H1 (cell line): Measurements from ENCODE around the gene RGS16. TPM values are rescaled to one million over a fixed set of nuclear protein-coding genes. Genes with fewer than 3 reads are reported as not detected.

ENCODE experiments used
- CTCF ChIA-PET: fragments of 300-600 bp; sonication (Branson Sonifier 250); formaldehyde crosslinking; loops from one replicate; lab custom pipeline; 2021; ENCODE audit not compliant: partially characterized antibody; lab: Charles Lee
- POLR2A ChIA-PET: fragments of 300-600 bp; sonication (Branson Sonifier 250); formaldehyde crosslinking; loops from one replicate; lab custom pipeline; 2021; ENCODE audit warnings: inconsistent platforms; ENCODE audit not compliant: partially characterized antibody; lab: Charles Lee
- DNase-seq, 2 experiments: peaks; one replicate each; pipeline versions ENCODE4 v3.0.0 to v3.0.0-alpha.2; 2010 to 2022; ENCODE audit warnings: low spot score in 2 of 2, low read depth in 1 of 2, mixed read lengths in 1 of 2
- FAIRE-seq: peaks from 2 replicates; lab custom pipeline; 2011; peaks lifted over from hg19 to GRCh38; lab: Jason Lieb, UNC
- H2AFZ ChIP-seq: 2 replicates; pipeline ENCODE4 v1.8.1; 2012; ENCODE audit warnings: low read length, inconsistent platforms
- H2AK5ac ChIP-seq: 2 replicates; pipeline ENCODE4 v1.6.1; 2013; ENCODE audit warnings: low read depth, low read length
- H2BK120ac ChIP-seq: replicated peaks from 2 replicates; pipeline ENCODE3; 2013; ENCODE audit warnings: low read depth, low read length, inconsistent platforms
- H2BK12ac ChIP-seq: 2 replicates; pipeline ENCODE4 v1.6.1; 2013; ENCODE audit warnings: low read depth, low read length
- H2BK15ac ChIP-seq: 2 replicates; pipeline ENCODE4 v1.6.1; 2013; ENCODE audit warnings: low read length
- H2BK20ac ChIP-seq: 2 replicates; pipeline ENCODE4 v1.6.1; 2013; ENCODE audit warnings: low read length
- H2BK5ac ChIP-seq: 2 replicates; pipeline ENCODE4 v1.6.1; 2013; ENCODE audit warnings: low read depth, low read length
- H3K14ac ChIP-seq: 2 replicates; pipeline ENCODE4 v1.6.1; 2013; ENCODE audit warnings: inconsistent platforms; ENCODE audit not compliant: insufficient read length
- H3K18ac ChIP-seq: 2 replicates; pipeline ENCODE4 v1.6.1; 2013; ENCODE audit warnings: low read length; ENCODE audit errors: extremely low read depth
- H3K23ac ChIP-seq: 2 replicates; pipeline ENCODE4 v1.6.1; 2013; ENCODE audit warnings: inconsistent platforms; ENCODE audit not compliant: insufficient read length
- H3K23me2 ChIP-seq: 2 replicates; pipeline ENCODE4 v1.6.1; 2013; ENCODE audit warnings: low read depth, low read length
- H3K27ac ChIP-seq: 2 replicates; pipeline ENCODE4 v1.6.1; 2011; ENCODE audit warnings: low read depth, low read length, inconsistent platforms
- H3K27me3 ChIP-seq, 4 experiments: replicated peaks in 1 of 4; 1 replicate in 1 of 4; 2 replicates in 3 of 4; pipeline versions ENCODE4 v1.6.1 to v1.8.1; 2011 to 2013; ENCODE audit warnings: low read length in 3 of 4, mild to moderate bottlenecking in 3 of 4, inconsistent platforms in 2 of 4, mixed read lengths in 2 of 4, moderate library complexity in 1 of 4; ENCODE audit not compliant: control insufficient read depth in 3 of 4, insufficient read depth in 3 of 4; ENCODE audit errors: extremely low read depth in 1 of 4
- H3K36me3 ChIP-seq, 4 experiments: 2 replicates each; pipeline versions ENCODE4 v1.6.1 to v1.8.1; 2011 to 2013; ENCODE audit warnings: mild to moderate bottlenecking in 4 of 4, low read length in 3 of 4, moderate library complexity in 2 of 4, control low read depth in 1 of 4, inconsistent platforms in 1 of 4; ENCODE audit not compliant: insufficient read depth in 4 of 4, control insufficient read depth in 2 of 4
- H3K4ac ChIP-seq: replicated peaks from 2 replicates; pipeline ENCODE3; 2013; ENCODE audit warnings: low read length, low read depth, mixed read lengths, inconsistent platforms; ENCODE audit not compliant: insufficient read length
- H3K4me1 ChIP-seq, 4 experiments: replicated peaks in 1 of 4; 1 replicate in 1 of 4; 2 replicates in 3 of 4; pipeline versions ENCODE4 v1.6.1 to v1.8.1; 2011 to 2013; ENCODE audit warnings: low read length in 3 of 4, inconsistent platforms in 2 of 4, mixed read lengths in 1 of 4; ENCODE audit not compliant: insufficient read depth in 4 of 4, control insufficient read depth in 3 of 4
- H3K4me2 ChIP-seq, 2 experiments: 2 replicates each; pipeline versions ENCODE4 v1.6.1 to v1.8.1; 2011 to 2013; ENCODE audit warnings: low read depth in 2 of 2, low read length in 2 of 2, control low read depth in 1 of 2, inconsistent platforms in 1 of 2, mild to moderate bottlenecking in 1 of 2; ENCODE audit not compliant: insufficient read depth in 1 of 2
- H3K4me3 ChIP-seq, 4 experiments: fragments of 200-600, 300-600 bp in 1 of 4; sonication (generic), shearing (Covaris generic), sonication (Bioruptor Twin) in 1 of 4; 2 replicates each; pipeline versions ENCODE4 v1.5.1 to v1.8.1; 2011 to 2016; ENCODE audit warnings: low read length in 4 of 4, low read depth in 3 of 4, control low read depth in 2 of 4, inconsistent platforms in 2 of 4, mild to moderate bottlenecking in 2 of 4, mixed read lengths in 1 of 4, moderate library complexity in 1 of 4; ENCODE audit not compliant: insufficient read depth in 2 of 4; ENCODE audit errors: extremely low read depth in 1 of 4
- H3K56ac ChIP-seq: replicated peaks from 2 replicates; pipeline ENCODE3; 2013; ENCODE audit warnings: low read depth, mild to moderate bottlenecking, mixed read lengths, low read length, inconsistent platforms; ENCODE audit not compliant: insufficient read length
- H3K79me1 ChIP-seq: 2 replicates; pipeline ENCODE4 v1.6.1; 2013; ENCODE audit warnings: low read depth, low read length, control low read depth
- H3K79me2 ChIP-seq, 2 experiments: 2 replicates each; pipeline versions ENCODE4 v1.6.1 to v1.8.1; 2012 to 2013; ENCODE audit warnings: low read length in 2 of 2, mild to moderate bottlenecking in 2 of 2, inconsistent platforms in 1 of 2; ENCODE audit not compliant: insufficient read depth in 2 of 2, control insufficient read depth in 1 of 2
- H3K9ac ChIP-seq, 4 experiments: replicated peaks in 1 of 4; 1 replicate in 1 of 4; 2 replicates in 3 of 4; pipeline versions ENCODE4 v1.6.1 to v1.8.1; 2011 to 2013; ENCODE audit warnings: low read depth in 3 of 4, low read length in 3 of 4, control low read depth in 2 of 4, mild to moderate bottlenecking in 2 of 4, moderate library complexity in 2 of 4, inconsistent platforms in 1 of 4; ENCODE audit errors: extremely low read depth in 1 of 4
- H3K9me3 ChIP-seq, 2 experiments: 2 replicates each; pipeline versions ENCODE4 v1.6.1 to v1.8.1; 2012 to 2013; ENCODE audit warnings: mild to moderate bottlenecking in 2 of 2, moderate library complexity in 2 of 2, control low read depth in 1 of 2, inconsistent platforms in 1 of 2, low read depth in 1 of 2, low read length in 1 of 2, mixed read lengths in 1 of 2; ENCODE audit not compliant: insufficient read depth in 2 of 2
- H4K20me1 ChIP-seq, 2 experiments: replicated peaks in 1 of 2; 2 replicates each; pipeline versions ENCODE3 to v1.8.1; 2011 to 2013; ENCODE audit warnings: inconsistent platforms in 2 of 2, low read length in 2 of 2, mild to moderate bottlenecking in 1 of 2; ENCODE audit not compliant: insufficient read depth in 2 of 2, control insufficient read depth in 1 of 2
- H4K5ac ChIP-seq: 2 replicates; pipeline ENCODE4 v1.6.1; 2013; ENCODE audit warnings: low read length, low read depth, mixed read lengths, inconsistent platforms; ENCODE audit not compliant: insufficient read length
- H4K8ac ChIP-seq: 2 replicates; pipeline ENCODE4 v1.8.0; 2013; ENCODE audit warnings: mild to moderate bottlenecking, moderate library complexity, low read length, inconsistent platforms; ENCODE audit not compliant: insufficient read depth; ENCODE audit errors: extremely low read depth
- H4K91ac ChIP-seq: replicated peaks from 2 replicates; pipeline ENCODE3; 2013; ENCODE audit warnings: low read length, mixed read lengths, inconsistent platforms; ENCODE audit not compliant: insufficient read length
- BCL11A ChIP-seq, 2 experiments: IDR thresholded peaks; one replicate each; pipeline ENCODE4 v1.6.1; 2011; ENCODE audit warnings: low read depth in 2 of 2, low read length in 2 of 2, mild to moderate bottlenecking in 2 of 2
- CBX5 ChIP-seq: fragments of 300-800, 300-1000 bp; sonication (generic); IDR thresholded peaks from 2 replicates; pipeline ENCODE4 v1.7.1; 2016; ENCODE audit warnings: antibody characterized with exemption, low read length, low read depth
- CTBP2 ChIP-seq: IDR thresholded peaks from 2 replicates; pipeline ENCODE4 v1.7.0; 2011; ENCODE audit warnings: borderline replicate concordance, mild to moderate bottlenecking, moderate library complexity, mixed read lengths, low read length; ENCODE audit not compliant: insufficient read depth, insufficient read length
- KDM4A ChIP-seq: IDR thresholded peaks from one replicate; pipeline ENCODE4 v1.7.1; 2012; ENCODE audit warnings: low read depth, mild to moderate bottlenecking, moderate library complexity, low read length, inconsistent platforms; ENCODE audit not compliant: severe bottlenecking
- MAFK ChIP-seq: IDR thresholded peaks from 2 replicates; pipeline ENCODE4 v1.6.1; 2012; ENCODE audit warnings: low read depth, mild to moderate bottlenecking, improper control_type of control experiment, low read length
- NRF1 ChIP-seq: IDR thresholded peaks from 2 replicates; pipeline ENCODE4 v1.6.1; 2011; ENCODE audit warnings: mild to moderate bottlenecking, low read depth, low read length, improper control_type of control experiment
- RBBP5 ChIP-seq: IDR thresholded peaks from 2 replicates; pipeline ENCODE4 v1.7.1; 2012; ENCODE audit warnings: low read depth, mild to moderate bottlenecking, inconsistent platforms, low read length, moderate library complexity, borderline replicate concordance
- SIRT6 ChIP-seq: IDR thresholded peaks from one replicate; pipeline ENCODE4 v1.7.1; 2012; ENCODE audit warnings: low read length, inconsistent platforms
- SP1 ChIP-seq: IDR thresholded peaks from 2 replicates; pipeline ENCODE4 v1.6.1; 2011; ENCODE audit warnings: low read depth, low read length
- SP2 ChIP-seq: IDR thresholded peaks from 2 replicates; pipeline ENCODE4 v1.6.1; 2012; ENCODE audit warnings: mild to moderate bottlenecking, low read length, inconsistent platforms
- TBP ChIP-seq: IDR thresholded peaks from 2 replicates; pipeline ENCODE4 v1.6.1; 2011; ENCODE audit warnings: low read depth, low read length, improper control_type of control experiment
- TEAD4 ChIP-seq: IDR thresholded peaks from 2 replicates; pipeline ENCODE4 v1.6.1; 2012; ENCODE audit warnings: low read depth, low read length, inconsistent platforms, mixed read lengths
- WGBS, 2 experiments: shearing (Covaris generic) in 1 of 2; methylation state at CpG; one replicate each; pipeline versions ENCODE4 v1.1.6 to v1.1.7; 2013 to 2015; ENCODE audit warnings: low lambda C conversion rate in 2 of 2, mixed read lengths in 2 of 2, inconsistent platforms in 1 of 2, low coverage in 1 of 2, missing lambda C conversion rate in 1 of 2; ENCODE audit not compliant: insufficient replicate concordance in 2 of 2, insufficient coverage in 1 of 2, insufficient read length in 1 of 2; ENCODE audit errors: extremely low coverage in 1 of 2, missing lambda C conversion rate in 1 of 2; 5-methylcytosine and 5-hydroxymethylcytosine counted together
- polyA plus RNA-seq, 7 experiments: library from polyadenylated mRNA; depleted of rRNA in 3 of 7; stranded (reverse) in 5 of 7; unstranded in 2 of 7; fragments of >200 nt in 5 of 7; fragments of 200-250 nt in 2 of 7; gene quantifications; 1 replicate in 5 of 7; 2 replicates in 1 of 7; 4 replicates in 1 of 7; pipeline versions ENCODE4 v1.2.1 to v1.2.3, GENCODE V29; 2011 to 2013; ENCODE audit warnings: missing spikeins in 2 of 7, mixed read lengths in 2 of 7
- total RNA-seq: library from RNA; stranded (reverse); fragmentation: NEBNext Ultra II Directional; extraction: Animal tissue kit (Norgen Biotek cat#: 25700); gene quantifications from 2 replicates; pipeline ENCODE4 v1.2.1, GENCODE V29; 2021
- TF ChIP-seq, protein P1 (sequence below): IDR thresholded peaks from 2 replicates; pipeline ENCODE4 v1.6.1; 2012; ENCODE audit warnings: inconsistent platforms

Gene RGS16
- total and polyA plus RNA-seq, 2 of the 8 experiments (the other 6 are each of a cell fraction or from before 2014, with no cell fraction given) = 5.7 to 9.8 TPM

DNA sequence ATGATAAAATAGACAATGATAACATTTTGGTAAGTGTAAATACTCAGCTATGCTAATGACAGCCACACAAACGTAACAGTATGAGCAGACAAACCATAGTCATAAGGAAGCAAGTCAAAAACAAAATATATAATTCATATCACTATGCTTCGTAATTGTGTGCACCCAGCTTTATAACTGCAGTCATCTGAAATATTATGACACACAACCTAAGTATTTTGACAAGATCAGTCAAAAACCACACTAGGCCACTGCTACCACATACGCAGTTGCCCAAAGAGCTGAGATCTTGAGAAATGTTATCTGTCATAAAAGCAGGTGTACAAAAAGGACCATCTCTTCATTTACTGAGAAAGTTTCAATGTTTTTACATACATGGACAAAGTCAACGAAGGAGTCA lies 41.1 kb downstream of the RGS16 start:
- Histone ChIP-seq H3K9me3 (no peaks in the 10 kb centered on the region), H3K79me2 (no peaks in the 10 kb centered on the region), H4K20me1 (no peaks in the 10 kb centered on the region), H4K91ac (no peak overlapping the region), H3K56ac (no peak overlapping the region), H3K4ac (no peak overlapping the region), H3K18ac (no peak overlapping the region), H2BK20ac (no peak overlapping the region), H2AK5ac (no peak overlapping the region), H3K23ac (no peak overlapping the region), H3K36me3 (no peaks in the 10 kb centered on the region), H3K4me2 (no peak overlapping the region), H3K27ac (no peak overlapping the region), H2BK15ac (no peak overlapping the region), H3K23me2 (no peaks in the 10 kb centered on the region), H2BK5ac (no peak overlapping the region), H4K5ac (no peak overlapping the region), H3K9ac (no peak overlapping the region), H3K27me3 (no peaks in the 10 kb centered on the region), H2BK120ac (no peak overlapping the region), H3K4me3 (no peak overlapping the region), H3K79me1 (no peaks in the 10 kb centered on the region), H4K8ac (no peak overlapping the region), H2AFZ (no peak overlapping the region), H3K14ac (no peak overlapping the region), H3K4me1 (no peaks in the 10 kb centered on the region), H2BK12ac (no peak overlapping the region)
- FAIRE-seq = no peak
- POLR2A ChIA-PET = no interaction called here
- no peak for DNase-seq
- CTCF ChIA-PET = interaction anchor here (0.9 to 1.1 kb wide), 3 partner anchors 11 to 373 kb away, joined by 3 read pairs; no protein-coding TSS in a partner anchor
- WGBS, 2 experiments = 85% methylated on average over 4 of the region's 4 CpGs; no CpG with 5 or more reads in 1 of the 2 experiments
- TF ChIP-seq KDM4A = no peak
- no peak for TF ChIP-seq NRF1
- no peak for TF ChIP-seq RBBP5
- no peak for TF ChIP-seq MAFK
- no peak for TF ChIP-seq CTBP2
- no peak for TF ChIP-seq SIRT6
- no peak for TF ChIP-seq SP1
- no peak for TF ChIP-seq TEAD4
- no peak for TF ChIP-seq SP2
- no peak for TF ChIP-seq CBX5
- TF ChIP-seq TBP = no peak
- TF ChIP-seq BCL11A (IDR thresholded peaks at IDR 0.05; ENCODE audit: low read depth in 2 of 2, low read length in 2 of 2) = no peak
- TF ChIP-seq, protein P1, sequence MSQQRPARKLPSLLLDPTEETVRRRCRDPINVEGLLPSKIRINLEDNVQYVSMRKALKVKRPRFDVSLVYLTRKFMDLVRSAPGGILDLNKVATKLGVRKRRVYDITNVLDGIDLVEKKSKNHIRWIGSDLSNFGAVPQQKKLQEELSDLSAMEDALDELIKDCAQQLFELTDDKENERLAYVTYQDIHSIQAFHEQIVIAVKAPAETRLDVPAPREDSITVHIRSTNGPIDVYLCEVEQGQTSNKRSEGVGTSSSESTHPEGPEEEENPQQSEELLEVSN = no peak
